GM04504 (cell line): Measurements from ENCODE around the gene H6PD.

Experiments used
- DNase-seq: peaks from one replicate; pipeline ENCODE4 v3.0.0-alpha.2; 2012; ENCODE audit warnings: low read depth

H6PD gene

DNA sequence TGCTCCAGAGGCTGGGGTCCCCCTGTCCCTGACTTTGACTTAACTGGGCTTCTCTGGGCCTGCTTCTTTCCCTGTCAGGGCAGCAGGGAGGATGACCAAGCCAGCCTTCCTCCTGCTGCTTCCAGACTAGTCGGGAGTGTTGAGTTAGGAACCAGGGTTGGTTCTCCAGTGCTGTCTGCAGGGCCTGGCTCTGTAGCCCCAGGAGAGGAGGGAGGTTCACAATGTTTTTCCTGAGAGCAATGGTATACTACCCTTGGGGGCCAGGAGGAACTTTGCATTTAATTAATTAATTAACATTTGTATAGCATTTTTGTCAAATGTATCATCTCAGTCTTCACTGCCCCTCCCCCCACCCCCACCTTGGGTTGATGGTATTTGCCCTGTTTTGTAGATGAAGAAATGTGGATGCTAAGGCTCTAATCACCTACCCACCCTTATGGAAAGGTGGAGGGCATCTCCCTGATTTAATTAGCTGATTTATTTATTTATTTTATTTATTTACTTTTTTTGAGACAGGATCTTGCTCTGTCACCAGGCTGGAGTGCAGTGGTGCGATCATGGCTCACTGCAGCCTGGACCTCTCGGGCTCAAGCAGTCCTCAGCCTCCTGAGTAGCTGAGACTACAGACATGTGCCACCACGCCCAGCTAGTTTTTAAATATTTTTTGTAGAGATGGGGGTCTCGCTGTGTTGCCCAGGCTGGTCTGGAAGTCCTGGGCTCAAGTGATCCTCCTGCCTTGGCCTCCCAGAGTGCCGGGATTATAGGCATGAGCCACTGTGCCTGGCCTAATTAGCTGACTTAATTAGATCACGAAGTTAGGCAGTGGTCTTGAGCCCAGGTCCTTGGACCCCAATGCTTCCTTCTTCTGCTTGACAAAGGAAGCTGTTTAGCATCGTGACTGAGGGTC, 6.6 kb downstream of the H6PD start:
- no peak for DNase-seq

DNA sequence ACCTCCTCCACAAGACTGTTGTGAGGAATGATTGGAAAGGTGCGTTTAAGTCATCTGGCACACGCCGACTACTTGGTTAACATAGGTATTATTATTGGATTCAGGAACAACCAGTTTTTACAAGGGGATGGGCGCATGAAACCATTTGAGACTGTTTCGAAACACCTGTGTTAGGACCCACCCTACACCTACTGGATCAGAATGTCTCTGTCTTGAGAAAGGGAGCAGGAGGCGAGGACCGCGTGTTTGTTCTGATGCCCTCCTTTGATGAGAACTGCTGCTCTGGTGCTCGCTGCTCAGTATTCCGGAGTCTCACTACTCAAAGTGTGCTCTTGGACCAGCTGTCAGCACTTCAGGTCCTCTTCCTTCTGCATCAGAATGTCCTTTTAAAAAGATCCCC, 7.3 kb downstream of the H6PD start:
- DNase-seq = no peak

DNA sequence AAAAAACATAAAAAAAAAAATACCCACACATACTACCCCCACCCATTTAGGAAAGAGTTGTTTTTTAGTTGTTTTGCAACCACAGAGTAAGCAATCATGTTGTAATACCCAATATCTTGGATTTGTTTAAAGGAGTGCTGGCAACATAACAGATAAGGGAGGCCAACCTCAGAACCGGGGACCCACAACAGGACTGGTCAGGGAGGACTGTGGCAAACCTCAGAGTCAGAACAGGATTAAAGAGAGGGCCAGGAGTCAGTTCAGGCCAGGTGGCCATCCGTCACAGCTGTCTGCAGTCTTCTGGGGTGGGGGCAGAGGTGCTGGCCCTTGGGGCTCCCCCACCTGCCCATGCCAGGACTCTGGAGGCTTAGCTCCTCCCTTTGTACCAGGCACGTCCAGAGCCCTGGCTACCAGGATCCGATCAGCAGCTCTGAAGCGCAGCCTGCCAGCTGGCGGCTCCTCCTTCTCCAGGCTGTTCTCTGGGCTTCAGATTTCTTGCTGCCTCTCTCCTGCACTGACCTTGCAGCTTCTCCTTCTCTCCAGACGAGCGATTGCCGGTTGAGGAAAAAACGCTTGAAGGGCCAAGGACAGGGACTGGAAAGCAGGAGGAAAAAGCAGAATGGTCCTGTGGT, 7.9 kb downstream of the H6PD start:
- no peak for DNase-seq

DNA sequence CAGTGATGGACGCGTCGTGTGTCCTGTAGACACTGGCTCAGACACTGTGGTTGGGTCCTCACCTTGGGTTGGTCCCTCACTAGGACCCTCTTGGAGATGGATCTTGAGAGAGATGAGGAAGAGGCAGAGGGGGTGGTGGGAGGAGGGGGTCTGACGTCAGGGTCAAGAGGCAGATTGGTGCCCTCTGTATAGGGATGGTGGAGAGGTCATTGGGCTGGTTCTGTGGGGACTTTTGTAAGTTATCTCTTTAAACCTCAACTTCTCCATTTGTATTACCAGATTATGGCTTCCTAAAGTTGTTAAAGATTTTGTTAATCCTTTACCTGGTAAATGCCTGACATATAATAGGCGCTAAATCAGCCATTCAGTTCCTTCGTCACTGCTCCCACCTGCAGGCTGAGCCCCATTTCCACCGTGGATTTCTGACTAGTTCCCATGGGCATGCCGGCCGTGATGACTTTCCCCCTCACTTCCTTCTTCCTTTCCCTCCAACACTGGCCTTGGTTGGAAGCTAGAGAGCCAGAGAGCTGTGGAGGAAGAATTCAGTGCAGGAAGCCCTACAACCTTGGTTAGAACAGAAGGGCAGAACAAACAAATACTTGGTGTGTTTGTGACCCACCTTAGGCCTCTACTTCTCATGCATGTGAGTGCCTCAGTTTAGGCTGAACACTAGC, 8.6 kb downstream of the H6PD start:
- DNase-seq = no peak

DNA sequence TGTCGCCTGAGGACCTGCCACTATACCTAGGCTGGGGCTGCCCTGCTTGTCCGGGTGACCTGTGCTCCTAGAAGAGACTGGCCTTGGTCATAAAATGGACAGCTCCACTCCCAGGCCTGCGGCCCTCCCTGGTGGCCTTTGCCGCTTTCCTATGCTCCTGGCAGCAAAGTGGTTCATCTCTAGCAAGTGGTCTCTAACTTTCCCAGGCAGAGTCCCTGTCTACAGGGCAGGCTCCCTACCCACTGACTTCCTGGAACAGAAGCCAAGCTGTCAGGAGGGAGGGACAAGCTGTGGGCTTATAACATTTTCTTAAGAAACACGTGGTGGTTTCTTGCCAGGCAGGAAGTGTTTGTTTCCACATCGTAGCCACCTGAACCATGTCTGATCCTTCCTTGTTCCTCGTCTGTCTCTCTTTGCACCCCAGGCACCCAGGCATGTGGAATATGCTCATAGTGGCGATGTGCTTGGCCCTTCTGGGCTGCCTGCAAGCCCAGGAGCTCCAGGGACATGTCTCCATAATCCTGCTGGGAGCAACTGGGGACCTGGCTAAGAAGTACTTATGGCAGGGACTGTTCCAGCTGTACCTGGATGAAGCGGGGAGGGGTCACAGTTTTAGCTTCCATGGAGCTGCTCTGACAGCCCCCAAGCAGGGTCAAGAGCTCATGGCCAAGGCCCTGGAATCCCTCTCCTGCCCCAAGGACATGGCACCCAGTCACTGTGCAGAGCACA, 10.1 kb downstream of the H6PD start:
- no peak for DNase-seq

DNA sequence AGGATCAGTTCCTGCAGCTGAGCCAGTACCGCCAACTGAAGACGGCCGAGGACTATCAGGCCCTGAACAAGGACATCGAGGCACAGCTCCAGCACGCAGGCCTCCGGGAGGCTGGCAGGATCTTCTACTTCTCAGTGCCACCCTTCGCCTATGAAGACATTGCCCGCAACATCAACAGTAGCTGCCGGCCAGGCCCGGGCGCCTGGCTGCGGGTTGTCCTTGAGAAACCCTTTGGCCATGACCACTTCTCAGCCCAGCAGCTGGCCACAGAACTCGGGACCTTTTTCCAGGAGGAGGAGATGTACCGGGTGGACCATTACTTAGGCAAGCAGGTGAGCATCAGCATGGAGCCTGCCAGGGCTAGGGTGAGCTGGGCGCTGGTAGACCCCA, 10.7 kb downstream of the H6PD start:
- DNase-seq = no peak

DNA sequence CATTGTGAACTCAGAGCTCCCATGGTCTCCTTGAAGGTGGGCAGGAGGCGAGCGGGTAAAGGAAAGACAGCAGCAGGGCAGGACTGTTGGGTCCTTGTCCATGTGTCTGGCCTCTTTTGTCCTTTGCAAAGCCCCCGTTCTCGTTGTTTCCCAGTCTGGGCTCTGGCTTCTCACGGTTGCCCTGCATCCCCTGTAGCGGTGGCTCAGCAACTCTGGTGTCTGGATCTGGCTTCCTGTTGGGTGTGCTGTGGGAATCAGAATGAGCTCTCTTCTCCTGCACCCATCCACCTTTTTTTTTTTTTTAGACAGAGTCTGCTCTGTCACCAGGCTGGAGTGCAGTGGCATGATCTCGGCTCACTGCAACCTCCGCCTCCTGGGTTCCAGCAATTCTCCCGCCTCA, 11.1 kb downstream of the H6PD start:
- DNase-seq = no peak

DNA sequence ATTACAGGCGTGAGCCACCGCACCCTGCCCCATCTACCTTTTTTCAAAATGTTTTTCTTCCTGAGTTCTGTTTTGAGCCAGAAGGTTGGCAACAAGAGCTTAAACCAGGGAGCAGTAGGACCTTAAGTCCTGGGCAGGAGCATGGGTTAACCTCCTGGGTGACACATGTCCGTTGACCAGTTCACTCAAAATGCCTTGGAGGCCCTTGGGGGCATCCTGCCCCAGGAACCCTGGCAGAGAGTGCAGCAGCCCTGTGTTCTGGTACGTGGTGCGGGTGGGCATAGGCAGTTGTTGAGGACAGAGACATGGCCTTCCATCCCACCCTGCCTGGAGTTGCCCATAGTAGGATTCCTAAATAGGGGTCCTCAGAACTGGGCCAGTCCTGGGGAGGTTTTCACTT, 11.6 kb downstream of the H6PD start:
- no peak for DNase-seq

DNA sequence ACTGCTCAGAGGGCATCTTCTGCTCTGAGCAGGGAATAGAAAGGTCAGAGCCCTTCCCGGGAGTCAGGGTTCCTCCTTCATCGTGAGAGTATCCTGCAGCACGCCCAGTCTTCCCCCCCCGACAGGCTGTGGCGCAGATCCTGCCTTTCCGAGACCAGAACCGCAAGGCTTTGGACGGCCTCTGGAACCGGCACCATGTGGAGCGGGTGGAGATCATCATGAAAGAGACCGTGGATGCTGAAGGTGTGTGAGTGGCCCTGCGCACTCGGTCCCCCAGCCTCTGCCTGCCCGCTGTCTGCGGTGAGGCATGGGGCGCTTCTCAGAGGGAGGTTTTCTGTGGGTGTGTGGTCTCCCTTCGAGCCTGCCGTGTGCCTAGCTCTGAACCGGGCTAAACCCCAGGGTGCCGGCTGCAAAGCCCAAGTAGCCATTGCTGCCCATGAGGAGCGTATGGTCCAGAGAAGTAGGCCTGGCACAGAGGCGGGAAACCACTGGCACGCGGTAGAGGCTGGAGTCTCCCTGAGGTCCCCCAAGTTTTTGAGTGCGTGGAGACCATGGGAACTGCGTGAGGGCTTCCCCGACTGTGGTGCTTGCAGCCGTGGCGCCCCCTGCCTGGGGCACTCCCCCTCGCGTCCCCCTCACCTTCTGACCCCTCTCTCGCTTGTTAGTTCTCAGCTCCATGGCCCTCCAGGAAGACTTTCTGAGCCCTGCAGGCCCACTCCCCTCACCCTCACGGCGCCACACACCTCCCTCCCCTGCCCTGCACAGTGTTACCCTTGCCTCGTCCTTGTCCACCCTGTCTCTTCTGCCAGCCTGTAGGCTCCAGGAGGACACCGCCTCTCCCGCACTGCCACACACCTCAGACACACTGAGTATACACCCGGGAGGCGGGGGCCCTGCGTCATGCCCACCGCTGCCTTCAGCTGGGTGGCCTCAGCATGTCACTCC, 12.5 kb downstream of the H6PD start:
- no peak for DNase-seq

DNA sequence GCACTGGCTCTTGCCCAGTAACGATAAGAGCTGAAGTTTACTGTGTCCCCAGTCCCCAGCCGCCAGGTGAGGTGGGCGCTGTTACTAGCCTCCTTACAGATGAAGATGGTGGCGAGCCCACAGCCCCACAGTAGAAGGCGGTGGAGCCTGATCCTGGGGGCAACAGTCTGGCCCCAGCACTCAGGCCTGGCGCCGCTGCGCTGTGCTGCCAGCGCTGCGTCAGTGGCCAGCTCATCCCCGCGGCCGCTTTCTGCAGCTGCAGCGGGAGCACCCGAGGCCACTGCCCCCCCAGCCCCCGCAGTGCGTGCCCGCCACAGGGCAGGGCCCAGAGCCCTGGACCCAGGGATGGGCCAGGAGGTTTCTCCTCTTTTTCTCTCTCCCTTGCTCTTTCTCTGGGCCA, 13.3 kb downstream of the H6PD start:
- no peak for DNase-seq

DNA sequence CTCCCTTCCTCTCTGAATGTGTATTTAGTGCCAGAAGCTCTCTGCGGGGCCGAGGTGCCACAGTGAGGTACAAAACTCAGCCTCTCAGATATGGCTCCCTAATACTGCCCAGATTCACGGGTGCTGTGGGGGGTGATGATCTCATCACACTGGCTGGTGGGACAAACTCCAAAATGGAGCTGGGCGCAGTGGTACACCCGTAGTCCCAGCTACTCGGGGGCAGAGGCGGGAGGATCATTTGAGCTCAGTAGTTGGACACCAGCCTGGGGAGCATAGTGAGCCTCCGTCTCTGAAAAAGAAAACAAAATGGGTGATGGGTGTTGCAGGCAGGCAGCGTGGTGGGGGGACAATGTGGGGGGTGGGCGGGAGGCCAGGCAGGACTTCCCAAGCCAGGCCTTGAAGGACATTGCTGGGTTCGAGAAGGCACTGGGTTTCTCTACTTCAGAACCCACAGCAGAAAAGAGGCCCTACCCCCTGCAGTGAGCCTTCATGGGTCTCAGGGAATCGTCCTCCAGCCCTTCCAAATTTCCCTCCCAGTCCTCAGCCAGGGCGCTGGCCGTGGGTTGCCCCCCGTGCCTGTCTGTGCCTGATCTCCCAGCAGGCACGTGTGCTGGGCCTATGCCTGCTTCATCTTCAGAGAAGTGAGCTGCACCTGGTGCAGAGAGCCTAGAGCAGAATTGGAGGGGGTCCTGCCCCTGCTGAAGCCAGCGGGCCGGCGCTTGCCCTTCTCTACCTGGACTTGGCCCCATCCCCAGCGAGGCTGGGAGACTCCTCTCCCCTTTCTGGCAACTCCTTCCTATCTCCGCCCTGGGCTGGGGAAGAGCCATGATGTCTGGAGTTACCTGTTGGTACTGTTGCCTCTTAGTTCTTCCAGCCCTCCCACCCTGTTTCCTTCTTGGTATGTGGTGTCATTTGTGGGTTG, 14.0 kb downstream of the H6PD start:
- no peak for DNase-seq

DNA sequence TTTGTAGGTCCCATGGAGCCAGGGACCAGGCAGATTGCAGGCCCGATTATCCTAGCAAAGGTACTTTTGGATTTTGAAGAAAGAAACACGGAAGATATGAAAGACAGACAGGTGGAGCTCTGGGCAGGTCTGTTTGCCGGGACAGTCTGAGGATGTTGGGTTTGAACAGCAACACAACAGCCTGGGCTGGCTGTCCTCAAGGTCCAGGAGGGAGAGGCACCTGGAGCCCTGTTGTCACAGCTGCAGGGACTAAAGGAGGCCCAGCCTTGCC, 14.6 kb downstream of the H6PD start:
- DNase-seq = no peak

DNA sequence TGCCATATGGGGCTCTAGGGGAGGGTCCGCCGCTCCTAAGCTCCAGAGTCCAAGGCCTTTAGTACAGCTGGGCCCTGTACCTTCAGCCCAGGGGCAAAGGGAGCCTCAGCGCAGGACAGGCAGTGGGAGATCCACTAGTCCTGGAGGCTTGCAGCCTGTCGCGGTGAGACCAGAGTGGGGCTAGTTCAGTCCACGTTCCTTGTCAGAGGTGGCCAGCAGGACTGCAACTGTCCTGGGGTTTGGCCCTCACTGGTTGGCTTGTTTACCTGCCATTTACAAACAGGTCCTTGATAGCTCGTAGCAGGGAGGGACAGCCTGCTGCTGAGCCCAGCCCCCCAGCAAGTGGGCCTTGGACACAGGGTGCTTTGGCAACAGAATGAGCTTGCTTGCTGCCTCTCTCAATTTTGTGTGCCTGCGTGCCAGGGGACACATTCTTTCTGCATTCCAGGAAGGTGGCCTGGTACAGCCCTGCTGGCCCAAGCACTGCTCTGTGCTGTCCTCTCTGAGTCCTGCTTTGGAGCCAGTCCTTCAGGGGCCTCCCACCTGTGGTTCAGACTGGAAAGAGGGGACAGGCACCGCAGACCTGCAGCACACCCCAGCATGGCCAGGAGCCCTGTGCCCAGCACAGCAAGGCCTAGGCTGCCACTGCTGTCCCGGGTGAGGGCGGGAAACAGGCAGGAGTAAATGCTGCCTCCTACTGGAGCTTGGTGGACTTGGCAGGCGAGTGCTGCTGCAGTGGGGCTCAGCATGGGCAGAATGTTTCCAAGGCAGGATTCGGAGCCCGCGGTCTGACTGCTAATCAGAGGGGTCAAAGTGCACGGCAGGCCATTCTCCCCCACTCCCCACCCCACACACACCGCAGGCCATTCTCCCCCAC, 15.2 kb downstream of the H6PD start:
- no peak for DNase-seq

DNA sequence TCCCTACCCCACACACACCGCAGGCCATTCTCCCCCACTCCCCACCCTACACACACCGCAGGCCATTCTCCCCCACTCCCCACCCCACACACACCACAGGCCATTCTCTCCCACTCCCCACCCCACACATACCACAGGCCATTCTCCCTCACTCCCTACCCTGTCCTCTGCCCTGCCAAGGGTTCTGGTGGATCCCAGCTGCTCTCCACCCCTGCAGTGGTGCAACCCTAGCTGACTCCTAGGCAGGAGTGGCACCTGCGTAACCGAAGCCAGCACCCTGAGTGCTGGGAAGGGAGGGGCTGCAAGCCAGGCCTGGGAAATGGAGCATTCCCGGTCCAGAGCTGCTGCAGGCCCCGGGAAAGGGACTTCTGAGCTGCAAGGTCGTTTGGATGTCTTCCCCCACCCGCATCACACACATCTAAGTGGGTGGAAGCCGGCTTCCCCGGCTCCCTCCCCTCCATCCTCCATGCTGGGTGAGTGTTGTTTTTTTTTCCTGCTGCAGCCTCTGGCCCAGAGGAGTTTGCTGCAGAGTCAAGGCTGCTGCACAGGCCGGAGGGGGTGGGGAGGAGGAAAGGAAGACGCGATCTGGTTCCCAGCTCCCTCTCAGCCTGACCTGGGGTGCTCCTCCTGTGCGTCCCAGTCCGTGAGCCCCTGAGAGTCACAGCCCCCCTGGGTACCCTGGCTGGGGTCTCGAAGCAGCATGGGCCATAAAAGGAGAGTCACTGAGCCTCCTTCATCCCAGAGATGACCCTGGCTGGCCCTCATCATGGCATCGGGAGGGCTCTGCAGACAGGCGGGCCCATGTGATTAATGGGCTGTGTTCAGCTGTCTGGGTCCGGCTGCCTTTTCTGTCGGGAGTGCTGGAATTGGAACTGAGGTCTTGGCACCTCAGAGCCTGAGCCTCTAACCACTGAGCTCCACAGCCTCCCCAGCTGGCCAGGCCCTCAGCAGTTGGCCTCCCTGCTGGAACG, 16.1 kb downstream of the H6PD start:
- DNase-seq = no peak

DNA sequence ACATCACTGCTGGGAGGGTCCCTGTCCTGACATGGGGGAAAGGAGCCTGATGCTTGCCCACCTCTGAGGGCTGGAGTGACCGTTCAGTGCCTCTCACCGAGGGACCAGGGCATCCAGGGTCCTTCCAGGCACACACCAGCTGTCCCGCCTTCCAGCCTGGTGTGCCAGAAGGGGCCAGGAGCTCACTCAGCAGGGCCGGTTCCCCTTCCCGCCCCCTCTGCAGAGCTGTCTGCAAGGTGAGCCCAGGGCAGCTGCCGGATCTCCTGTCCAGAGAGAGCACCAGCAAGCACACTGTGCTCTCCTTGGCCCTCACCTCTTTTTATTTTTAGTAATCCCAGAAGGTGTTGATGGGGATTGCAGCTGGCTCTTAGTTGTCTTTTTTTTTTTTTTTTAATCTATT, 16.9 kb downstream of the H6PD start:
- DNase-seq = no peak

DNA sequence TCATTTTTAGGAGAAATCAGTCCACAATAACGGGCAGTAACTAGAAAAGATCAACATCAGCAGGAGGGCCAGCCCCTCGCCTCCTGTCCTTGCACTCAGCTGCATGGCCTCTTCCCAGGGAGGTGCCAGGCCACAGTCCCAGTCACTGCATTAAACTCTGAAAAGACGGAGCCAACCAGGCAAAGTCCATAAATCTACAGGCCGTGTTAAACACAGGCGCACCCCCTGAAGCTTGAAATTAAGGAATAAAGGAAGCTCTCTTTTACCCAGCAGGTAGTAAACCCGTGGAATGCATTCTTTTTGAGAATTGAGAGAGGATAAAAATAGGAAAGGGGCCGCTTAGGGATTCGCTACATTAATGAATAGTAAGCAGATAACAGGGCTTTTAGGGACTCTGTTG, 18.4 kb downstream of the H6PD start:
- DNase-seq = no peak

DNA sequence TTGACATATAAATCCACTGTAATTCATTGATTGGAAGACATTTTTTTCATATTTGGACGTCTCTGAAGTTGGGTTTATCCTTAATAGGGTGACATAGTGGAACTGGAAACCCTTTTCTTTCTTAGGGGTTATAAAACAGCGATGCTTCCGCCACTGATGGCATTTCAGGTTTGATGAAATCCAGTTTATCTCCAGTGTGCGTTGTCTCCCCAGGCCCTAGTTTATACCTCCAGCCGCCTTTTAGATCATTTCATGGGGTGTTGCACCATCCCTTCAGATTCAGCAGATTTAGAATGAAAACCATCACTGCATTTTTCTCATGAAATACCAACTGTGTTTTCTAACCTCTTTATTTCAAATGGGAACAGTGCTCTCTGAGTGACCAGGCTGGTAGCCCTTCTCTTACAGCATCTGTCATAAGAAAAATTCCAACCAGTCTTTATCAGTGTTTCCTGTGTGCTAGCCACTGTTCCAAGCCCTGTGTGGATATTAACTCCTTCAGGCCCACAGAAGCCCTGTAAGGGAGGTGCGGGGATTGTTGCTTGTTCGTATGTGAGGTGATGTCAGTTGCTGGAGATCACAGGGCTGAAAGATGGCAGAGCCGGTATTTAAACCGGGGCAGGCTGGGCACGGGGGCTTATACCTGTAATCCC, 19.0 kb downstream of the H6PD start:
- DNase-seq = no peak

DNA sequence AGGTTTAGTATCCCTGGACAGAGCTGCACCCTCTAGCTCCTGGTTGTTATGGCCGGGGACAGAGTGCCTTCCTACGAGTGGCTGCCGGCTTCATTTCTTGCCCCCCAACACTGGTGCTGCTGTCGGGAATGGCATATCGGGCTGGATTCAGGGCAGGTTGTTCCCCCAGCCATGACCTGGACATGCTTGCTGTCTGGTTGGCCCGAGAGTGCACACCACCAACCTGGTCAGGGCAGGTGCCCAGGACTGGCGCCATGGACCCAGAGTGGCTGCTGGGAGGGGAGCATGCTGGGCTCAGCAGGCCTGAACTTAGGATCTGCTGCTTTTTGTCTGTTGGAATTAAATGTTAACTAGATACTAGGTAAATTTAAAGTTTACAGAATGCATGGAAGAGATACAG, 21.8 kb downstream of the H6PD start:
- DNase-seq = no peak
